Measurements from ENCODE around the gene RNMT. TPM values are rescaled to one million over a fixed set of nuclear protein-coding genes. Genes with fewer than 3 reads are reported as not detected.

RNMT gene
- total and polyA plus RNA-seq, 11 donors: 14.8 to 38.0 (median 22.3) TPM

- ATAC-seq (peak in 1 of 4 donors; percentile 15), DNase-seq (no peak)
- Histone ChIP-seq H3K4me3 (no peak overlapping the region), H3K36me3 (peaks cover 0 to 95% (median 79%) of the 10 kb centered on the region in 9 donors), H3K9me3 (peaks cover 0 to 3% (median 0%) of the 10 kb centered on the region in 12 donors), H3K27ac (no peak overlapping the region), H3K27me3 (no peaks in the 10 kb centered on the region), H3K4me1 (peaks cover 0 to 6% (median 0%) of the 10 kb centered on the region in 12 donors)
- no peak for TF ChIP-seq POLR2A (IDR thresholded peaks at IDR 0.05)
- TF ChIP-seq CTCF (IDR thresholded peaks at IDR 0.05): no peak
- intact Hi-C loops (cut with DNase I): no loop called here
These were observed 30.2 kb downstream of the RNMT start for GRCh38 chr18:13756671-13757070.

DNA sequence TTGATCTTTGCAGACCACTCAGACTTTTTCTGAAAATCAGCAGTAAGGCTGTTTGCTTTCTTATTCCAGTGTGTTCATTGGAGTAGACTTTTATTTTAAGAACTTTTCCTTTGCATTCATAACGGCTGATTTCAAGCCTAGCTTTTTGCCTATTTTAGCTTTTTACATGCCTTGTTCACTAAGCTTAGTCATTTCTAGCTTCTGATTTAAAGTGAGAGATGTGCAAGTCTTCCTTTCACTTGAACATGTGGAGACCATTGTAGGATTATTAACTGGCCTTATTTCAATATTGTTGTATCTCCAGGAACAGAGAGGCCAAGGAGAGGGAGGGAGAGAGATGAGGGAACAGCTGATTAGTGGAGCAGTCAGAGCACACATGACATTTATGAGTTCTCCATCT lies 32.1 kb downstream of the RNMT start:
- H3K36me3 ChIP-seq: peaks cover 0 to 83% (median 70%) of the 10 kb centered on the region in 9 donors
- DNase-seq (no peak), ATAC-seq (no peak)
- H3K4me1 ChIP-seq: peaks cover 0 to 16% (median 2%) of the 10 kb centered on the region in 12 donors
- 77 to 92% (median 88%) methylated on average over 1 of the region's 1 CpG for WGBS, 4 donors
- TF ChIP-seq CTCF (IDR thresholded peaks at IDR 0.05) (no peak), POLR2A (IDR thresholded peaks at IDR 0.05) (no peak)
- H3K27me3 ChIP-seq: no peaks in the 10 kb centered on the region
- intact Hi-C loops (cut with DNase I): no loop called here
- H3K9me3 ChIP-seq: peaks cover 0 to 3% (median 0%) of the 10 kb centered on the region in 12 donors
- no peak overlapping the region for H3K27ac ChIP-seq
- H3K4me3 ChIP-seq: no peak overlapping the region

GRCh38 chr18:13760047-13760446 lies 33.6 kb downstream of the RNMT start:
- DNase-seq (no peak), ATAC-seq (peak in 1 of 4 donors; percentile 5)
- Histone ChIP-seq H3K9me3 (peaks cover 0 to 3% (median 0%) of the 10 kb centered on the region in 12 donors), H3K4me1 (peaks cover 0 to 20% (median 2%) of the 10 kb centered on the region in 12 donors), H3K4me3 (no peak overlapping the region), H3K36me3 (peaks cover 0 to 69% (median 56%) of the 10 kb centered on the region in 9 donors), H3K27me3 (no peaks in the 10 kb centered on the region), H3K27ac (peak overlapping the region in 2 of 12 donors; percentile 32 to 43)
- TF ChIP-seq CTCF (IDR thresholded peaks at IDR 0.05): no peak
- TF ChIP-seq POLR2A (IDR thresholded peaks at IDR 0.05): no peak
- intact Hi-C loops (cut with DNase I): no loop called here

DNA sequence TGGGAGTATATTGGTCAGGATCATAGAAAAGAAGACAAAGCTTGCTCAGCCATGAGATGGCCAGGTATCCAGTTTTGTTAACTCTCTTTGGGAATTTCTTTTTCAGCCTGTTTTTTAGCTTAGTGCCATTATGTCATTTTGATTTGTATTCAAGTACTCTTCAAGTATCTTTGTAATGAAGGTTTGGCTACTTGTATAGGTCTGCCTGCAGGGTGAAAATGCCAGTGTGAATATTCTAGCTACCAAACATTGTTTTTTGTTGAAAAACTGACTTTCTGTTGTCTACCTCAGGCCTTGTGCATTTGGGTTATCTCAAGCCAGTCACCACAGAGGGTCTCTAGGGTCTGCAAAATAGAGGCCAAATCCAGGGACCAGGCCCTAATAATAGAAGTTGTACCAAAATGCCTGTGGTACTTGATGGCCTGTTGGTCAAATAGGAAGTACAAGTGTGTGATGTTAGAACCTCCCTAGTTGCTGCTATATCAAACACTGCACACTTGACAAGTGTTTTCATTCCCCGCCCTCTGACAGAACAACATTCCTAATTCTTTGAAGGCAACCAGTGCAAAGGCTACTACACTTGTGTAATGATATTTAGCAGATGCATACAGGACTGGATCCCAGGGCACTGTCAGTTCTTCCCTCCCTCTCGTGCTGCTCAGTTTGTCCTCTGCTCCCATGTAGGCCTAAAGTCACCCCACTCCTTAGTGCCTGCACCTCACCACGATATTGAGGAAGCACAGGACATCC lies 36.4 kb downstream of the RNMT start:
- Histone ChIP-seq H3K4me1 (peaks cover 0 to 20% (median 2%) of the 10 kb centered on the region in 12 donors), H3K4me3 (no peak overlapping the region), H3K27ac (peak overlapping the region in 9 of 12 donors; percentile 18 to 73 (median 58)), H3K9me3 (peaks cover 0 to 20% (median 4%) of the 10 kb centered on the region in 12 donors), H3K27me3 (no peaks in the 10 kb centered on the region), H3K36me3 (peaks cover 0 to 42% (median 27%) of the 10 kb centered on the region in 9 donors)
- WGBS, 4 donors: 50 to 63% (median 57%) methylated on average over 3 of the region's 3 CpGs
- ATAC-seq (peak; percentile 86 to 93 (median 90)), DNase-seq (peak in 1 of 5 donors; percentile 19)
- intact Hi-C loops (cut with DNase I): no loop called here
- TF ChIP-seq POLR2A (IDR thresholded peaks at IDR 0.05): no peak
- no peak for TF ChIP-seq CTCF (IDR thresholded peaks at IDR 0.05)

All from heart left ventricle (tissue), 16 donors.